ENCODE data around the gene SLC43A3.

Gene SLC43A3

DNA sequence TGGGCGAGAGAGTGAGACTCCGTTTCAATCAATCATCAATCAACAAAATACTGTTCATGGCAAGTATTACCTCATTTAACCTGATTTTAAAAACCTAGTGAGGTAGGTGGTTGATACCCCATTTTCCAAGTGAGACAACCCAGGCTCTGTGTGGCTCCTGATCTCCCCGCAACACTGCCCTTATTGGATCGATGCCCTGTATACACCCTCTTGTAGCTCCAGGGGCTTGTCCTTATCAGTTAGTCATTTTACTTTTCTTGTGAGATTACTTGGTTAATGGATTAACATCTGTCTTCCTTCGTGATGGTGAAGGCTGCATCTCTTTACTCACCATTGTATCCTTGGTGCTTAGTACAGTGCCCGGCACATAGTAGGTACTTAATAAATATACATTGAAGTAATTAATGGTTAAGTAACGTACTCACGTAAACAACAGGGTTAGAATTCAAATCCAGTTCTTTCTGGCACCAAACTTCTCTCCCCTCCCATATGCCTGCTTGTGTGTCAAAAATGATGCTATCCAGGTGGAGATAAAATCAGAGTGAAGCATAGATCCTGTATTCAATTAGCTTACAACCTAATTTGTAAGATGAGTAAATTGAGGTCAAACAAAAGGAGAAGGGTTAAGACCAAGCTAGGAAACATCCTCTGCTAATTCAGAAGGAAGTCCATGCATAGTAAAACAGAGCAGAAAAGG, 34.7 kb downstream of the SLC43A3 start:
- no peak overlapping the region for H3K27ac ChIP-seq
- TF ChIP-seq, protein P1, sequence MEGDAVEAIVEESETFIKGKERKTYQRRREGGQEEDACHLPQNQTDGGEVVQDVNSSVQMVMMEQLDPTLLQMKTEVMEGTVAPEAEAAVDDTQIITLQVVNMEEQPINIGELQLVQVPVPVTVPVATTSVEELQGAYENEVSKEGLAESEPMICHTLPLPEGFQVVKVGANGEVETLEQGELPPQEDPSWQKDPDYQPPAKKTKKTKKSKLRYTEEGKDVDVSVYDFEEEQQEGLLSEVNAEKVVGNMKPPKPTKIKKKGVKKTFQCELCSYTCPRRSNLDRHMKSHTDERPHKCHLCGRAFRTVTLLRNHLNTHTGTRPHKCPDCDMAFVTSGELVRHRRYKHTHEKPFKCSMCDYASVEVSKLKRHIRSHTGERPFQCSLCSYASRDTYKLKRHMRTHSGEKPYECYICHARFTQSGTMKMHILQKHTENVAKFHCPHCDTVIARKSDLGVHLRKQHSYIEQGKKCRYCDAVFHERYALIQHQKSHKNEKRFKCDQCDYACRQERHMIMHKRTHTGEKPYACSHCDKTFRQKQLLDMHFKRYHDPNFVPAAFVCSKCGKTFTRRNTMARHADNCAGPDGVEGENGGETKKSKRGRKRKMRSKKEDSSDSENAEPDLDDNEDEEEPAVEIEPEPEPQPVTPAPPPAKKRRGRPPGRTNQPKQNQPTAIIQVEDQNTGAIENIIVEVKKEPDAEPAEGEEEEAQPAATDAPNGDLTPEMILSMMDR (conservative IDR thresholded peaks at IDR 0.05), result no peak

- no peak overlapping the region for H3K27ac ChIP-seq
- TF ChIP-seq, protein P1 (conservative IDR thresholded peaks at IDR 0.05), result no peak
Observed at GRCh38 chr11:57391539-57391938, 35.4 kb downstream of the SLC43A3 start.

DNA sequence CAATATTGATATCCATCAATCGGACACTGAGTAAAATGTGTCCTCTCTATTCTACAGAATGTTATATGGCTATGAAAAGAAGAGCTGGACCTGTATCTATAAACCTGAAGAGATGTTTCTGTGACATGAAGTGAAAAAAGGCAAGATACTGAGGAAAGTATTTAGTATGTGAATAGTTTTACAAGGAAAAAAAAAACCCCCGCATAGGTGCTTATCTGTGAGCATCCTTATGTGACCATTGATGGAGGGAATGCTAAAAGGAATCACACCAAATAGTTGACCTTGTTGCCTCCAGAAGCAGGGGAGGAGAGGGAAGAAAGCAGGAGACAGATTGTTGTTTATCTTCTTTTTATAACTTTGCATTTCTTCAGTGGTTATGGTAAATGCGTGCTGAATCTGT, 35.8 kb downstream of the SLC43A3 start:
- TF ChIP-seq, protein P1 (conservative IDR thresholded peaks at IDR 0.05), result no peak
- H3K27ac ChIP-seq, result no peak overlapping the region

DNA sequence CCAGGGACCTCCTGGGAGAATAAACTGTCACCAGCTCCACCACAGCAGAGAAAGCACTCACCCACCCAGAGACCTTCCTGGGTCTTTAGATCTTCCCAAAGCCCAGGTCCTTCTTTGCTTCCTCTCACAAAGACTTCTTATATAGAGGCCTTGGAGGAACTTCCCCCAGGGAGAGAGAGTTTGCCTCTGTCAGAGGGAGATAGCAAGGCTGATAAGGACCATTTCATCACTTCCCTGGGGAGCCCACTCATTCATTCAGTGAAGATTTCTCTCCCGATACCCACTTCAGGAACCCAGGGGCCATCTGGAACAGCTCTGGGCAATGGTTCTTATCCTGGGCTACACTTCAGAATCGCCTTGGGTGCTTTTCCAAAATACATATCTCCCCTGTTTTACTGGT, 36.4 kb downstream of the SLC43A3 start, which contains the start of gene PRG2:
Gene PRG2, minus strand, starts transcription at position 116 of the 400 bp plus-strand sequence. CDS start 706 bp downstream, outside the sequence.
- TF ChIP-seq, protein P1 (conservative IDR thresholded peaks at IDR 0.05), result no peak
- H3K27ac ChIP-seq, result no peak within 1 kb of the TSS

- TF ChIP-seq, protein P1 (conservative IDR thresholded peaks at IDR 0.05), result no peak
- no peak overlapping the region for H3K27ac ChIP-seq
Observed at GRCh38 chr11:57387289-57388030, 39.5 kb downstream of the SLC43A3 start.

GRCh38 chr11:57386178-57386940, 40.6 kb downstream of the SLC43A3 start:
- TF ChIP-seq, protein P1 (conservative IDR thresholded peaks at IDR 0.05), result no peak
- no peak overlapping the region for H3K27ac ChIP-seq

DNA sequence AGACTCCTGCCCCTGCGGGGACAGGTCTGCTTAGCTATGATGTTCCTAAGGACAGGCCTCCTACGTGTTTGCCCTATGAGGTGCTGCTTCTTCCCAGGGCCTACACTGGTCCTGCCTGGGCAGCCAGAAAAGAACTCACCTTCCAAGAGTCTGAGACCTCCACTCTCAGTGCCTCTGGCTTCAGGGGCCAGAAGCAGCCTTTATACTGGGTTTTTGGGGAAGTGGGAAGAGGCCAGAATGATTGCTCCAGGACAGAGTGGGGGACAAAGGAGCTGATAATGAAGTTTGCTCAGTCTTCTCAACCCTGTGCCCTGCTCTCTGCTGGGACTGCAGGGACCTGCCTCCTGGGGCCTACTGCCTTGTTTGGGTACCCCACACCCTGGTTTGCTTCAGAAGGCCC, 45.9 kb downstream of the SLC43A3 start, which contains the start of gene PRG3:
Gene PRG3, minus strand, starts transcription at position 176 of the 400 bp plus-strand sequence. CDS start 442 bp downstream, outside the sequence.
- no peak within 1 kb of the TSS for H3K27ac ChIP-seq
- TF ChIP-seq, protein P1 (conservative IDR thresholded peaks at IDR 0.05), result no peak
